AG10803 (cell line): ENCODE measurements around the gene SCN3A.

ENCODE experiments used
- DNase-seq: peaks from one replicate; pipeline ENCODE4 v3.0.0; 2010; ENCODE audit warnings: low read depth
- H3K4me3 ChIP-seq: 2 replicates; pipeline ENCODE4 v1.5.1; 2011; ENCODE audit warnings: mild to moderate bottlenecking, low read length, control low read depth
- CTCF ChIP-seq: conservative IDR thresholded peaks from 2 replicates; pipeline ENCODE4 v1.5.1; 2011; ENCODE audit warnings: mild to moderate bottlenecking, low read length, control low read depth, inconsistent platforms

Gene SCN3A

GRCh38 chr2:165147186-165148045 is 56.4 kb downstream of the SCN3A start:
- DNase-seq, result no peak
- H3K4me3 ChIP-seq, result no peak overlapping the region
- TF ChIP-seq CTCF, result no peak

GRCh38 chr2:165144315-165144714 is 59.5 kb downstream of the SCN3A start:
- DNase-seq, result no peak
- H3K4me3 ChIP-seq, result no peak overlapping the region
- TF ChIP-seq CTCF, result no peak

- no peak for DNase-seq
- H3K4me3 ChIP-seq, result no peak overlapping the region
- TF ChIP-seq CTCF, result 0 out of 2 replicates have a peak, but pooled peaks have one; percentile 28
Observed at GRCh38 chr2:165141601-165142354, 62.1 kb downstream of the SCN3A start.

- no peak overlapping the region for H3K4me3 ChIP-seq
- no peak for TF ChIP-seq CTCF
- no peak for DNase-seq
Observed at GRCh38 chr2:165126244-165126643, 77.6 kb downstream of the SCN3A start.

GRCh38 chr2:165122521-165122920 is 81.3 kb downstream of the SCN3A start:
- TF ChIP-seq CTCF, result no peak
- H3K4me3 ChIP-seq, result no peak overlapping the region
- DNase-seq, result no peak

GRCh38 chr2:165120740-165121467 is 82.9 kb downstream of the SCN3A start:
- TF ChIP-seq CTCF, result no peak
- no peak for DNase-seq
- H3K4me3 ChIP-seq, result no peak overlapping the region
